AG04450 (cell line): ENCODE results near the gene TXNL4B. TPM values are rescaled to one million over a fixed set of nuclear protein-coding genes. Genes with fewer than 3 reads are reported as not detected.
"Not testable (repeated sequence)": the region's sequence is repeated elsewhere in the genome, so short reads cannot be mapped to it uniquely, and the experiment has no call there.

Experiments used
- CTCF ChIA-PET: fragments of 300-600, 350-600 bp; formaldehyde crosslinking; extraction: SDS; loops from one replicate; lab custom pipeline; 2022; ENCODE audit warnings: antibody characterized with exemption, inconsistent platforms; lab: Charles Lee
- POLR2A ChIA-PET: fragments of 350-600 bp; formaldehyde crosslinking; extraction: SDS; loops from one replicate; lab custom pipeline; 2021; ENCODE audit warnings: antibody characterized with exemption, inconsistent platforms; lab: Yijun Ruan, JAX
- DNase-seq: peaks from one replicate; pipeline ENCODE4 v3.0.0-alpha.2; 2011; ENCODE audit warnings: low read depth, low spot score
- H3K27ac ChIP-seq: one replicate; pipeline ENCODE4 v1.5.1; 2012; ENCODE audit warnings: low read depth, low read length, control low read depth
- H3K27me3 ChIP-seq: one replicate; pipeline ENCODE4 v1.6.0; 2012; ENCODE audit warnings: low read length; ENCODE audit not compliant: control insufficient read depth, insufficient read depth
- H3K4me3 ChIP-seq: 2 replicates; pipeline ENCODE4 v1.5.1; 2011; ENCODE audit warnings: mild to moderate bottlenecking, low read depth, low read length, control low read depth
- H3K9me3 ChIP-seq: 2 replicates; pipeline ENCODE4 v1.5.1; 2012; ENCODE audit warnings: low read length; ENCODE audit not compliant: control insufficient read depth, insufficient read depth
- CTCF ChIP-seq: IDR thresholded peaks from 2 replicates; pipeline ENCODE4 v1.5.1; 2011; ENCODE audit warnings: low read depth, low read length, control low read depth, inconsistent platforms
- polyA plus RNA-seq: library from polyadenylated mRNA; depleted of rRNA; stranded (reverse); fragments of >200 nt; gene quantifications from 2 replicates; pipeline ENCODE4 v1.2.3, GENCODE V29; 2011

The TXNL4B gene
- polyA plus RNA-seq, 1 experiment: 21.3 TPM

GRCh38 chr16:72060405-72060804, 33.0 kb downstream of the TXNL4B start:
- H3K27me3 ChIP-seq: no peaks in the 10 kb centered on the region
- no peak overlapping the region for H3K4me3 ChIP-seq
- TF ChIP-seq CTCF: no peak
- no peak for DNase-seq
- H3K27ac ChIP-seq: no peak overlapping the region
- ChIA-PET CTCF (no interaction called here), POLR2A (no interaction called here)
- H3K9me3 ChIP-seq: no peaks in the 10 kb centered on the region

GRCh38 chr16:72059060-72059459, 34.4 kb downstream of the TXNL4B start:
- DNase-seq, H3K4me3 ChIP-seq, H3K9me3 ChIP-seq, POLR2A ChIA-PET, CTCF ChIA-PET, H3K27me3 ChIP-seq, H3K27ac ChIP-seq: not testable (repeated sequence)

- H3K27ac ChIP-seq, H3K4me3 ChIP-seq, H3K27me3 ChIP-seq, DNase-seq, POLR2A ChIA-PET, CTCF ChIA-PET, H3K9me3 ChIP-seq: not testable (repeated sequence)
Observed at GRCh38 chr16:72057313-72057712, 36.1 kb downstream of the TXNL4B start.

GRCh38 chr16:72055911-72056310, 37.5 kb downstream of the TXNL4B start:
- CTCF ChIA-PET: no interaction called here
- POLR2A ChIA-PET: no interaction called here
- no peaks in the 10 kb centered on the region for H3K9me3 ChIP-seq
- H3K27me3 ChIP-seq: no peaks in the 10 kb centered on the region
- DNase-seq: no peak
- no peak overlapping the region for H3K4me3 ChIP-seq
- no peak for TF ChIP-seq CTCF
- H3K27ac ChIP-seq: no peak overlapping the region

- CTCF ChIA-PET: interaction anchor here (0.6 to 1.3 kb wide), 2 partner anchors 12 to 107 kb away, joined by 3 read pairs; no protein-coding TSS in a partner anchor
- POLR2A ChIA-PET, DNase-seq, H3K4me3 ChIP-seq, H3K27ac ChIP-seq, H3K27me3 ChIP-seq, H3K9me3 ChIP-seq: not testable (repeated sequence)
Observed at GRCh38 chr16:72054254-72054847, 39.1 kb downstream of the TXNL4B start, which contains the start of gene HP. Gene HP, plus strand, starts transcription at chr16:72054505. Its CDS starts 148 bp downstream, at chr16:72054653.

- H3K27me3 ChIP-seq: peaks cover 3% of the 10 kb centered on the region
- DNase-seq: no peak
- H3K9me3 ChIP-seq: peaks cover 3% of the 10 kb centered on the region; the same call in 1 of the 2 replicates
- H3K27ac ChIP-seq: no peak overlapping the region
- CTCF ChIA-PET: no interaction called here
- H3K4me3 ChIP-seq: no peak overlapping the region
- TF ChIP-seq CTCF: no peak
- POLR2A ChIA-PET: no interaction called here
Observed at GRCh38 chr16:72051818-72052217, 41.6 kb downstream of the TXNL4B start.
